ENCODE measurements around the gene MCRIP2. TPM values are rescaled to one million over a fixed set of nuclear protein-coding genes. Genes with fewer than 3 reads are reported as not detected.

MCRIP2 gene
- total and polyA plus RNA-seq, 2 experiments from 2014 or later: 64.3 to 67.7 TPM

DNA sequence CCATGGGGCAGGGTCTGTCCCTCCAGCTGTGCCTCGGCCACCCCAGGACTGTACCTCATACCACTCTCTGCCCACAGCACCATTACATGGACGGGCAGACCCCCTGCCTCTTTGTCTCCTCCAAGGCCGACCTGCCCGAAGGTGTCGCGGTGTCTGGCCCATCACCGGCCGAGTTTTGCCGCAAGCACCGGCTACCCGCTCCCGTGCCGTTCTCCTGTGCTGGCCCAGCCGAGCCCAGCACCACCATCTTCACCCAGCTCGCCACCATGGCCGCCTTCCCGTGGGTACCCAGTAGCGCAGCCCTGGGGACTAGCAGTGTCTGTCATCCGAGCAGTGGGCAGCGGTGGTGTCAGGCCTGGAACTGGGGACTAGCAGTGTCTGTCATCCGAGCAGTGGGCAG, 31.2 kb downstream of the MCRIP2 start:
- H3K4me1 ChIP-seq (ENCODE audit: insufficient read depth): peaks cover 11% of the 10 kb centered on the region; the same call in 1 of the 2 replicates
- H2AFZ ChIP-seq: no peak overlapping the region
- peaks cover 6% of the 10 kb centered on the region for H3K27me3 Mint-ChIP-seq (ENCODE audit: insufficient read depth, low read depth, poor library complexity)
- H3K36me3 Mint-ChIP-seq (ENCODE audit: low read depth): peaks cover 21% of the 10 kb centered on the region
- peaks cover 16% of the 10 kb centered on the region for H3K79me2 ChIP-seq (replicated peaks; ENCODE audit: insufficient read depth)
- no peak overlapping the region for H3K4me2 ChIP-seq
- no peak overlapping the region for H3K27ac ChIP-seq (ENCODE audit: low read depth)
- TF ChIP-seq ZNF114 (CRISPR knock-in tag; IDR thresholded peaks at IDR 0.05): no peak
- TF ChIP-seq POLR2AphosphoS5 (IDR thresholded peaks at IDR 0.05; ENCODE audit: low read depth): no peak
- TF ChIP-seq CREB1 (CRISPR knock-in tag; IDR thresholded peaks at IDR 0.05; ENCODE audit: low read depth): no peak
- TF ChIP-seq REST (IDR thresholded peaks at IDR 0.05; ENCODE audit: unreplicated experiment): no peak
- no peak for TF ChIP-seq EZH2phosphoT487 (IDR thresholded peaks at IDR 0.05; ENCODE audit: unreplicated experiment)
- TF ChIP-seq EZH2 (IDR thresholded peaks at IDR 0.05; ENCODE audit: low read depth, unreplicated experiment): no peak
- TF ChIP-seq CTCF (conservative IDR thresholded peaks at IDR 0.05; ENCODE audit: low read depth in 2 of 2): no peak
- TF ChIP-seq, protein P1, sequence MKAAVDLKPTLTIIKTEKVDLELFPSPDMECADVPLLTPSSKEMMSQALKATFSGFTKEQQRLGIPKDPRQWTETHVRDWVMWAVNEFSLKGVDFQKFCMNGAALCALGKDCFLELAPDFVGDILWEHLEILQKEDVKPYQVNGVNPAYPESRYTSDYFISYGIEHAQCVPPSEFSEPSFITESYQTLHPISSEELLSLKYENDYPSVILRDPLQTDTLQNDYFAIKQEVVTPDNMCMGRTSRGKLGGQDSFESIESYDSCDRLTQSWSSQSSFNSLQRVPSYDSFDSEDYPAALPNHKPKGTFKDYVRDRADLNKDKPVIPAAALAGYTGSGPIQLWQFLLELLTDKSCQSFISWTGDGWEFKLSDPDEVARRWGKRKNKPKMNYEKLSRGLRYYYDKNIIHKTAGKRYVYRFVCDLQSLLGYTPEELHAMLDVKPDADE (IDR thresholded peaks at IDR 0.05): no peak
- no peak for TF ChIP-seq ZNF462 (CRISPR knock-in tag; IDR thresholded peaks at IDR 0.05)
- TF ChIP-seq JUNB (IDR thresholded peaks at IDR 0.05; ENCODE audit: unreplicated experiment): no peak
- no peak for TF ChIP-seq ZNF331 (CRISPR knock-in tag; IDR thresholded peaks at IDR 0.05; ENCODE audit: low read depth)
- TF ChIP-seq NANOG (IDR thresholded peaks at IDR 0.05; ENCODE audit: borderline replicate concordance): no peak
- TF ChIP-seq STAT1 (IDR thresholded peaks at IDR 0.05; ENCODE audit: unreplicated experiment): no peak
- H3K36me3 ChIP-seq (ENCODE audit: insufficient read depth): peaks cover 11% of the 10 kb centered on the region; the same call in 1 of the 2 replicates
- DNase-seq (ENCODE audit: low spot score) (no peak), ATAC-seq (no peak)
- H3F3A ChIP-seq (replicated peaks; ENCODE audit: low read depth): peaks cover 17% of the 10 kb centered on the region; the same call in 1 of the 2 replicates
- H3K4me1 Mint-ChIP-seq: peaks cover 12% of the 10 kb centered on the region; the same call in 2 of the 3 replicates
- H4K20me1 ChIP-seq (replicated peaks; ENCODE audit: insufficient read depth): peaks cover 3% of the 10 kb centered on the region
- H3K4me3 ChIP-seq: no peak overlapping the region
- no peaks in the 10 kb centered on the region for H3K9me2 ChIP-seq (ENCODE audit: insufficient read depth)
- H3K27ac Mint-ChIP-seq: no peak overlapping the region
- no peaks in the 10 kb centered on the region for H3K27me3 ChIP-seq (ENCODE audit: insufficient read depth)
- no peaks in the 10 kb centered on the region for H3K9me3 Mint-ChIP-seq
- no peak overlapping the region for H3K4me3 Mint-ChIP-seq

Data from GM23338 (cell line).